NCI-H526 (cell line): ENCODE results near the gene TTC23.
"Not testable (repeated sequence)": the region's sequence is repeated elsewhere in the genome, so short reads cannot be mapped to it uniquely, and the experiment has no call there.

Experiments
- DNase-seq, 2 experiments: peaks; one replicate each; lab custom pipeline; 2025; lab: John Stamatoyannopoulos, UW

The TTC23 gene

DNA sequence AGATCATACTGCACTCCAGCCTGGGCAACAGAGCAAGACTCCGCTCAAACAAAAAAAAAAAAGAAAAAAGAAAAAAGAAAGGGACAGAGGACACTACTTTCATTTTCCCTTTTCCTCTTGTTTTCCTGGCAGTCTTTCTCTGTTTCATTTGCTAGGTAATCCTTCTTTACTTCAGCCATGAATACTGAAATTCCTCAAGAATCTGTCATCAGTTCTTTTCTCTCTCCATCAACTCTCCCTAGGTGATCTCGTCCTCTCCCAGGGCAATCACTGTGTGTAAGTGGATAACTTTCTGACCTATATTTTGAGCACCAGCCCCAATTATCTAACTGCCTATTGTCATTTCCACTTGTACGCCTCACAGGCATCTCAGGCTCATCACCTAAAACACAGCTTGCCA is 51.5 kb downstream of the TTC23 start:
- DNase-seq, result no peak

- not testable (repeated sequence) for DNase-seq
Observed at GRCh38 chr15:99192181-99192580, 57.2 kb downstream of the TTC23 start.

- no peak for DNase-seq
Observed at GRCh38 chr15:99187936-99188335, 61.4 kb downstream of the TTC23 start.

- DNase-seq, result no peak
Observed at GRCh38 chr15:99185414-99186130, 63.8 kb downstream of the TTC23 start.

GRCh38 chr15:99182791-99183190 is 66.6 kb downstream of the TTC23 start:
- no peak for DNase-seq

- peak in 1 of 2 experiments; percentile 2 for DNase-seq
Observed at GRCh38 chr15:99181545-99181971, 67.8 kb downstream of the TTC23 start.

- no peak for DNase-seq
Observed at GRCh38 chr15:99180964-99181306, 68.4 kb downstream of the TTC23 start.

DNA sequence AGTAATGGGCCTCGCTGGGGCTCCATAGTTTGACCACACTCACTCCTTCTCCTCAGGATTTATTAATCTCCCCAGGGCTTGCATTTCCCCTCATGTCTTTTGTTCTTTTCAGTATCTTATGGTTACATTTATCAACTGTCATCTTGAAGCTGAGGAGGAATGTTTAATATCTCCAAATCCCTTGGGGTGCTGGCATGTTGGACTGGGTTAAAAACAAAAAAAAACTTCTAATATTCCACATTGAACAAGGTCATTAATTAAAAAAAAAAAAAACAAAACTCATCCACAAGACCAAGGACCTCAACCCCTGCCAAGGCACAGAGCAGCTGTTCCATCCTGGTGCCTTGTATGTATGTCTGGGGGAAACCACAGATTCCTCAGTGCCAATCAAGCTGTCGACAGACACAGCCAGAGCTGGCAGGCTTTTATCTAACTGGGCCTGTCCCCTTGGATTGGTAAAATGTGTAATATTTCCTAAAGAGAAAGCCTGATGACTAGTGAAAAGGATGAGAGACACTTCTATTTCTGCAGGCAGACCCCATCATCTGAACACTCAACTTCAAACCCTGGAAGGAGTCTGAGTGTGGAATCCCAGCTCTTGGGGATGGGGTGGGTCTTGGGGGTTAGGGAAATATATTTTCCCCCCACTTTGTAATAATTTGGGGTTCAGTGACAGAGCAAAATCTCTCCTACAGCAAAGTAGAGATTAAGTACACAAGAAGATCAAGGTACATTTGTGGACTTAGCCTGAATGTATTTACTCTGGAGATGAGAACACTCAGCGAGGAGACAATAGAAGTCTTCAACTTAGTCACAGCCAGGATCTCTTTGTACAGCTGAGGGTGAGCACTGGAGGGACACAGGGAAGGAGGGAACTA is 69.1 kb downstream of the TTC23 start:
- no peak for DNase-seq

DNA sequence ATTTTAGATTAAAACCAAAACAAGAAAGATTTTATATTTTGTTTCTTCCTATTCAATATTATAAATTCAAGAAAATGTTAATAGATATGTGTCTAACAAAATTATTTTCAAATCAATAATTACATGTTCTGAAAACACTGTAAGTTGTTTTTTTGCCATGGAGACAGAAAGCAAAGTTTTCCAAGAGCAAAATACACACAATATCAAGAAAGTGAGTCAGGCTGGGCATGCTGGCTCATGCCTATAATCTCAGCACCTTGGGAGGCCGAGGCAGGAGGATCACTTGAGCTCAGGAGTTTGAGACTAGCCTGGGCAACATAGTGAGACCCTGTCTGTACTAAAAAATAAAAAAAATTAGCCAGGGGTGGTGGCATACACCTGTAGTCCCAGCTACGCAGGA is 71.7 kb downstream of the TTC23 start:
- no peak for DNase-seq

DNA sequence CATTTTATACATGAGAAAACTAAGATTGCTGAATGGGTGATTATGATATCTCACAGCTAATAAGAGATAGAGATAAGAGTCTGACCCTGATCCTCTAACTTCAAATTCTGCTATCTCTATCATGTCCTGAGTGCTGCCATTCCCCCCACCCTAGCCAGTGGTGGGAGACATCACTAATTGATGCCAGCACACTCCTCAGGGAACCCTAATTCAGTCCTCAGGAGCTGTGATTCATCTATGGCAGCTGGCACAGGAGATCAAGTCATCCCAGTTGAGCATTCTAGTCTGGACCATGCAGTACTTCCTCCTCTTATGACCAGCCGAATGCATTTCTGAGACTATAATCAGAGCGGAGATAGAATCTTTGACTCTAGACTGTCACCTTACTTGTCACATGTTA is 72.6 kb downstream of the TTC23 start:
- DNase-seq, result no peak

DNA sequence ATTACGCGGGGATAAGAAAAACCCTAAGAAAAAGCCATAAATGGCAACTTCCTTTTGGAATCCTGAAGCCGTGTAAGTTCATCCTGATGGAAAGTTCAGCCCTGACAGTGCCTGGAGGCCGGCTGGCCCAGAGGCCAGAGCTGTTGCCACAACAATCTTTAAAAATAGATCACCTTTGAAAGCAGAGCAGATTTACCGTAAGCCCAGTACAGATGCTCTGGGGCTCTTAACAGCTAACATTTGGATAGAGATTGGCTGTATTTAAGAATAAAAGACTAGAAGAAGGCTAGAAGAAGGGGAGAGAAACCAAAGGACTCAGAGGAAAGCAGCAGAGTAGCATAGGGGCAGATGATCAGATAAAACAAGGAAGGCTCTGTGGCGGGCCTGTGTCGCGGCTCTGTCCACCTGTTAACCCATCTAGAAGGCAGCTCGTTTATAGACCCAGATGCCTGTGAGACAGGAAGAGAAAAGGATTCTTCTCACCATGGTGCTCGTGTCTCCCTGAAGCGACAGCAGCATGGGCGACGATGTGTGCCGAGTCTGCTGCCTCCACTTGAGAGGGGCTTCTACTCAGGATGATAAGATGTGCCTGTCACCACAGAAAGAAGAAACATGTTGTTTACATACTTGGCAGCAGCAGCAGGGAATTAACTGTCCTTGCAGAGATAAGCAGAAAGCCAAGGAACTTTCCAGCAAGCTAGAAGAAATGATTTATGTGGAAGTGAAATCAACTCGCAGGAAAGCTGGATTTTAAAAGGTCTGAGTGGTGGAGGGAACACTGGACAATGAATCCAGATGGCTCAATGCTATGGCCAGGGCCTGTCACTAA is 74.6 kb downstream of the TTC23 start:
- no peak for DNase-seq

DNA sequence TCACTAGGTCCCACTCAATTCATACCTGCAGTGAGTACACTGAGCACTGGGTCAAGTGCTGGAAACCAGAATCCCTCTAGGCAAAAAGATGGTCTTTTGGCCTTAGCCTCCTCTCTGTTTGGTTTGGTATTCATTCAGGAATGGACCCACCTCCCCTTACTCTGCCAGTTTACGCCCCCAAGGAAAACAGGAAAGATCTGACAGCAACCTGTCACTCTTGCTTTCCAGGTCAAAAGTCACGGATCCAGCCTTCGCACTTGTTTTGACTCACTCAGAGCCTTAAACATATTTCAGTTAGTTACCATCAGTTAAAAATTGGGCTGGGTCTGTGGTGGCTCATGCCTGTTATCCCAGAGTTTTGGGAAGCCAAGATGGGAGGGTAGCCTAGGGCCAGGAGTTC is 76.4 kb downstream of the TTC23 start:
- DNase-seq, result no peak

- DNase-seq, result no peak
Observed at GRCh38 chr15:99172171-99172570, 77.2 kb downstream of the TTC23 start.

DNA sequence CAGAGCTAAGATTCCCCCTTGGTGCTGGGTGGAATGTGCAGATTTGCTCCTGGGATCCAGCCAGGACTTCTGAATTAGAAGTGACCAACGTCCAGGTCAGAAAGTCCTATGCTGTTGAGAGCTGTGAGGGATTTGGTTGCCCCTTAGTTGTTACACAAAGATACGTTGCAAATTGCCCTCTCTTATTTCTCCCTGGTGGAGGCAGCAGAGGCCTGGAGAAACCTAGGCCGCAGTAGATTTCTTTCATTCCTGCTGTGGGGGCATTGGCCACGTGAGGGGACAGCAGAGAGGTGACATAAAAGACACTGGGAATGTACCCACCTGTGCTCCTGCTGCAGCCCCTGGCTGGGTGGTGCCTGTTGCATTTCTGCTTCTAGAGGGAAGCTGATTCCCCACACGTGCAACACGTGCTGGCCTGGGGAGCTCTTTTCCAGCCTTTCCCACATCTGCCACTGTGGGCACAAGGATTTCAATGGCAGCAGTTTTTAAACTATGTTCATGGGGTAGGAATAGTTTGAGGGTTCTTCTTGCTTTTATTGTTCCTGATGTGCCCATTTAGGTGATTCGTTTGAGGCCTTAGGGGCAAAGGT is 78.8 kb downstream of the TTC23 start:
- DNase-seq, result no peak

DNA sequence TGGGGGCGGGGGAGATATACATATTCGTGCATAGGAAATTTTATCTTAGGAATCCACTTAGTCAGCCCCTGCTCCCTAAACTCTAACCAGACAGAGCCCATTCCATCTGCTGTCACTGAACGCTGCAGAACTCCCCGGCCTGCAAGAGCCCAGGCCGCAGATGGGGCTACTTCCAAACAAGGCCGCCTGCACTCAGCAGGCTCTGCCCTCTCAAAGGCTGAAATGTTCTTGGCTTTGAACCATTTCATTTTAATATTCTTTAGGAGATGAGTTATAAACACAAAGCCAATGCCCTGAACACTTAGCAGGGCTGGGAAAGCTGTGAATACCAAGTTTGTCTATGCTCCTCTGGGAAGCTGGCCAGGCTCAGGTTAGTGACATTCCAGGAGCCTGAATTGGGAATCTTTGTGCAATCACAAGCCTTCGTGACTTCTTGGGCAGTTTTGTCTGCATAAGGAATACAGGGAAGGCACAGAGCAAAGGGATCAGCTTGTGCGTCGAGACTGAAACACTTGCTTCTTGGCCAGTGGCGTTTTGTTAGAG is 79.5 kb downstream of the TTC23 start:
- no peak for DNase-seq

DNA sequence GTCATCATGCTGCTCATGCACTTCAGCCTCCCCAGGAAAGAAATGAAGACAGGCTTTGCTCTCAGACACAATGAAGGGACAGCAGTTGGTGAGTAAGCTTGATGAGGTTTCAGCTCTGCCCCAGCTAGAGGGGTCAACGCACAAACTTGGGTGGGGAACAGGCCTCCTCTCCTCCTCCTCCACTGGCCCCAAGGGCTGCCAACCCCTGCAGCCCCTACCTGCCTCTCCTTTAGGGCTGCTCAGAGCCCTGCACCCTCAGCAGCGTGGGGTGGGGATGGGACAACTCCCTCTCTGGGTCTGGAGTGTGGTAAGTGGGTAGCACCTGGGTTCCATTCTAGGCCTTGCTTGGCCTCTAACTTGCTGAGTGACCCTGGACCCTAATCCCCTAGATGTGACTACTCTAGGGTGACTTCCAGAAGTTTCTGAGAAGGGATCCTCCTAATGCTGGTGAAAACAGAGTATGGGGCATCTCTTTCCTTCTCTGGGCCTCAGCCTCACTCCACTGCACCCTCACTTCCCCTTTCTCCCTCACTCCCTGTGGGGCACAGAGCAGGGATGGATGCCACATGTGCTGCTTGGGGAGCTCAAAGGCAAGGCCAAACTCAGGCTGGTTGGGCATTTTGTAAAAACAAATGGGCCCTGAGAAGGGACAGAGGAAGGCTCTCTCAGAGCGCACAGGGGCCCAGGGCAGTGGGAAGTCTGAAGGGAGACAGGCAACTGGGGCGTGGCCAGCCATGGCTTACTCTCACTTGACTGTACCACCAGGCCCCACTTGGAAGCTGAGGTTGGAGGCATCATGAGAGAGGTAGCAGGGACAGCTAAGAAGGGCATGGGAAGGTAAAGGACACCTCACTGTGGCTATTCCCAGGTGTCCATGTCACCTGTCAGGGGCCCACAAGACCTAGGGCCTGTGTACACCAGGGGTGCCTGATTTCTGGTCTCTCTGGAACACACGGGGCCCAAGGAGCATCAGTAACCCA is 80.5 kb downstream of the TTC23 start:
- no peak for DNase-seq

- DNase-seq, result no peak
Observed at GRCh38 chr15:99167640-99168039, 81.7 kb downstream of the TTC23 start.

DNA sequence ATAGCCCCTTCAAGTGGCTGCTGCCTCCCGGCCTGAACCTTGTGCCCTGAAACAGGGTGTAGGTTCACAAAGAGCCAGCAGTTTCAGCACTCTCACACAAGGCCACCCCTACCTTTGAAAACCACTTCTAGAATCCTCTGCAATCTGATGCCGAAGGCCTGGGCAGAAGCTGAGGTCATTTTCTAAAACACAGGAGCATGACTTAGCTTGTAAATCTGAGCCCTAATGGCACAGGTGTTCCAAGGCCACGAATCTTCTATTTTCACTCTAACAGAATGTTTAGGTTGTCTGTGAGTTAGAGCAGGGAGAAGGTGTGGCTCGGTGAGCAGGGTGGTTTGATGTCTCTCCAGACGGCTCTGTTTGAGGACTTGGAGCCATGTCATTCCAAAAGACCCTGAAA is 82.2 kb downstream of the TTC23 start:
- no peak for DNase-seq

DNA sequence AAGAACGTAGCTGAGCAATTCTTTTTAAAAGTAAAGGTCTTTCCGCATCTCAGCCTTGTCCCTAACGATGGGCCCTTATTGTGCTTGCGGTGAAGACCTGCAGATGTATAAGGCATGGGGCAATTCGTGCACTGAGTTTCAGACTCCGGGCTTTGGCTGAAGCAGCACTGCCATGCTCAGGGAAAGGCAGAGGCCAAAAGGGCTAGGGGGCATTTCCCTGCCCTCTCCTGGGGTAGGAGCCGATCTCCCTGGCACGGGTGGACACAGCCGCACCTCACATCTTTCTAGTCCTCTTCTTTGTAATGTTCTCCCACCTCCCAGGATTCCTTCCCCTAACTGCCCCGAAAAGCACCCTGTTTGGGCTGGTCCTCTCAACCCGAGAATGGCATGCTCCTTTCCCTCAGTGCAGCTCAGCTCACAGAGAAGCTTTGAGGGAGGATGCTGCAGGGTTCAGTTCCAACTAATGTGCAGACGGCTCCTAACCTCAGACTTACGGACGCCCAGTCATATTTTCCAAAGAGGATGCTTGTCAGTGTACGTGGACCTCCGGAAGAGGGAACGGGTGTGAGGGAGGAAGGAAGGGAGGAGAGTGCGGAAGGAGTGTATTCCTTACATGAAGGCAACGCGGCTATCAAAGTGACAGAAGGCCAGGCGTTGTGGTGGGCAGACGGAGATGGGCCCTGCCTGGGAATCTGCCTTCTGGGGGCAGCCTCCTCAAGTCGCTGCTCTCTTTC is 83.3 kb downstream of the TTC23 start:
- DNase-seq, result no peak
